HL-60 (cell line): Measurements from ENCODE around the gene CAMK2B.

Source experiments
- GABPA ChIP-seq: IDR thresholded peaks from 2 replicates; pipeline ENCODE4 v1.6.1; 2012; ENCODE audit warnings: low read depth
- POLR2AphosphoS5 ChIP-seq: IDR thresholded peaks from 2 replicates; pipeline ENCODE4 v1.6.1; 2012; ENCODE audit warnings: low read depth
- TF ChIP-seq, protein P1 (sequence below): IDR thresholded peaks from one replicate; pipeline ENCODE4 v1.5.1; 2011; ENCODE audit warnings: low read length, control low read depth, inconsistent platforms; ENCODE audit not compliant: insufficient read depth
- TF ChIP-seq, protein P2 (sequence below): IDR thresholded peaks from 2 replicates; pipeline ENCODE4 v1.6.1; 2012; ENCODE audit warnings: low read depth; ENCODE audit not compliant: insufficient replicate concordance

GRCh38 chr7:44372560-44373417, 47.4 kb upstream of the CAMK2B start:
- TF ChIP-seq, protein P1, sequence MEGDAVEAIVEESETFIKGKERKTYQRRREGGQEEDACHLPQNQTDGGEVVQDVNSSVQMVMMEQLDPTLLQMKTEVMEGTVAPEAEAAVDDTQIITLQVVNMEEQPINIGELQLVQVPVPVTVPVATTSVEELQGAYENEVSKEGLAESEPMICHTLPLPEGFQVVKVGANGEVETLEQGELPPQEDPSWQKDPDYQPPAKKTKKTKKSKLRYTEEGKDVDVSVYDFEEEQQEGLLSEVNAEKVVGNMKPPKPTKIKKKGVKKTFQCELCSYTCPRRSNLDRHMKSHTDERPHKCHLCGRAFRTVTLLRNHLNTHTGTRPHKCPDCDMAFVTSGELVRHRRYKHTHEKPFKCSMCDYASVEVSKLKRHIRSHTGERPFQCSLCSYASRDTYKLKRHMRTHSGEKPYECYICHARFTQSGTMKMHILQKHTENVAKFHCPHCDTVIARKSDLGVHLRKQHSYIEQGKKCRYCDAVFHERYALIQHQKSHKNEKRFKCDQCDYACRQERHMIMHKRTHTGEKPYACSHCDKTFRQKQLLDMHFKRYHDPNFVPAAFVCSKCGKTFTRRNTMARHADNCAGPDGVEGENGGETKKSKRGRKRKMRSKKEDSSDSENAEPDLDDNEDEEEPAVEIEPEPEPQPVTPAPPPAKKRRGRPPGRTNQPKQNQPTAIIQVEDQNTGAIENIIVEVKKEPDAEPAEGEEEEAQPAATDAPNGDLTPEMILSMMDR = no peak
- TF ChIP-seq, protein P2, sequence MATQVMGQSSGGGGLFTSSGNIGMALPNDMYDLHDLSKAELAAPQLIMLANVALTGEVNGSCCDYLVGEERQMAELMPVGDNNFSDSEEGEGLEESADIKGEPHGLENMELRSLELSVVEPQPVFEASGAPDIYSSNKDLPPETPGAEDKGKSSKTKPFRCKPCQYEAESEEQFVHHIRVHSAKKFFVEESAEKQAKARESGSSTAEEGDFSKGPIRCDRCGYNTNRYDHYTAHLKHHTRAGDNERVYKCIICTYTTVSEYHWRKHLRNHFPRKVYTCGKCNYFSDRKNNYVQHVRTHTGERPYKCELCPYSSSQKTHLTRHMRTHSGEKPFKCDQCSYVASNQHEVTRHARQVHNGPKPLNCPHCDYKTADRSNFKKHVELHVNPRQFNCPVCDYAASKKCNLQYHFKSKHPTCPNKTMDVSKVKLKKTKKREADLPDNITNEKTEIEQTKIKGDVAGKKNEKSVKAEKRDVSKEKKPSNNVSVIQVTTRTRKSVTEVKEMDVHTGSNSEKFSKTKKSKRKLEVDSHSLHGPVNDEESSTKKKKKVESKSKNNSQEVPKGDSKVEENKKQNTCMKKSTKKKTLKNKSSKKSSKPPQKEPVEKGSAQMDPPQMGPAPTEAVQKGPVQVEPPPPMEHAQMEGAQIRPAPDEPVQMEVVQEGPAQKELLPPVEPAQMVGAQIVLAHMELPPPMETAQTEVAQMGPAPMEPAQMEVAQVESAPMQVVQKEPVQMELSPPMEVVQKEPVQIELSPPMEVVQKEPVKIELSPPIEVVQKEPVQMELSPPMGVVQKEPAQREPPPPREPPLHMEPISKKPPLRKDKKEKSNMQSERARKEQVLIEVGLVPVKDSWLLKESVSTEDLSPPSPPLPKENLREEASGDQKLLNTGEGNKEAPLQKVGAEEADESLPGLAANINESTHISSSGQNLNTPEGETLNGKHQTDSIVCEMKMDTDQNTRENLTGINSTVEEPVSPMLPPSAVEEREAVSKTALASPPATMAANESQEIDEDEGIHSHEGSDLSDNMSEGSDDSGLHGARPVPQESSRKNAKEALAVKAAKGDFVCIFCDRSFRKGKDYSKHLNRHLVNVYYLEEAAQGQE = no peak
- TF ChIP-seq GABPA (no peak), POLR2AphosphoS5 (no peak)
